HG02763 (cell line): ENCODE measurements around the gene DLGAP1.

Experiments
- ATAC-seq: cut with Tn5 transposase; IDR thresholded peaks from one replicate; pipeline ENCODE4 v1.9.1; 2021; ENCODE audit warnings: mild to moderate bottlenecking, moderate library complexity; ENCODE audit not compliant: unreplicated experiment

The DLGAP1 gene

DNA sequence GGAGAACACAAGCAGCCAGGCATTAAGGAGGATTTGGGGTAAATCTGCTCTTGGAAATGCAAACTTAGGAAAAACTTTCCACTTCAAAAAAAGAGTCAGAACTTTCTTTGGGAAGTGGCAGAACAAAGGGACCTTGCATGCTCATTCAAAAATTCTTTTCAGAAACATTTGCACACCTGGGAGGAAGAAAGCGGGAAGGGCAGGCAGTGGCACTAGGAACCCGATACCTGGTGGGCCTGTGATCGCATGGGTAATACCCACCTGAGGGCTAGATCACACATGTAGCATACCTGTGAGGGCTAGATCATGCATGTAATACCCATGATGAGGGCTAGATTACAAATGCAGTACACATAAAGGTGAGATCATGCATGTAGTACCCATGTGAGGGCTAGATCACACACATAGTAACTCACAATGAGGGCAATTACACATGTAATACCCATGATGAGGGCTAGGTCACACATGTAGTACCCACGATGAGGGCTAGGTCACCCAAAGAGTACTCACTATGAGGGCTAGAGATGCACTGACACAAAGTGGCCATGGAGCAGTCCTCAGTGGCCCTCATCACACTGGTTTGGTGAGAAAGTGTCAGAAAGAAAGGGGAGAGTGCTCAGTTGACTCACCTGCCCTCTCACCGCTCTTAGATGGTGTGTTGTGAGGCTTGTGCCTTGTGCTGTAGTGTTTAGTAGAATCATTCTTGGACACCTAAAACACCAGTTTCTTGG is 212.5 kb downstream of the DLGAP1 start:
- ATAC-seq = no peak

DNA sequence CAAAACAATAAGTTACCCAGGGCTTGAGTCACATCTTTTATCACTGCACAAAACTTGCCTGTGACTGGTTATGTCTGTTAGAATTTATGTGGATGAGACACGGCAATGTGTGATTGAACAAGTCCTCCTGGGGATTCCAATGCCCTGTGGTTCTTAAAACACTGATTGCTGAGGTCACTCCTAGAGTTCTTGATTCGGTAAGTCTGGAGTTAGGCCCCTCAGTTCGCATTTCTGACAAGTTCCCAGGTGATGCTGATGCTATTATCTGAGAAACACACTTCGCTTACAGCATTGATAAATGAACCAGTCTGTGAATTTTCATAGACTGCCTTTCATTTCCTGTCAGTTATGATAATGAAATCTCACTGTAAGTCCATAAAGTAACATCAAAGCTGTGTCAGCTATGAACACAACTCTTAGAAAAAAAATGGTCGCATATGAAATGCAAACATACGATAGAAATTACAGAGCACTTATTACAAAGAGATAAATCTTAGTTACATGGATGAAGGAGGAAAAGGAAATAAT is 214.0 kb downstream of the DLGAP1 start:
- ATAC-seq = no peak

DNA sequence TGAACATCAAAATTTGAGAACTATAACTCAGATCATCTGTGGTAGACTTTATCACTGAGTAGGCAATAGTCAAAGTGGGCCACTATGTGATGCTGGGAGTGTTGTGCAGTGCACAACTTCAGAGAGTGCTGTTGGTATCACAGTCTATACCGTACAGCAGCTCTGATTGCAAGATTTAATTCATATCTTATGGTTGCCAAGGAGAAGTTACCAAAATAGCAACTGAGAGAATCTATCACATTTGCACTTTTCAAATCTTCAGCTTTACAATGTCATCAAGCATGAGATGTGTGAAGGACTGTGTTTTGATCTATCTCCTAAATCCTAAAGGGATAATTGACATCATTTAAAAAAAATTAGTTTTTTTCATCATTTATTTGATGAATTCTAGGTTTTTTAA is 216.1 kb downstream of the DLGAP1 start:
- ATAC-seq = no peak

DNA sequence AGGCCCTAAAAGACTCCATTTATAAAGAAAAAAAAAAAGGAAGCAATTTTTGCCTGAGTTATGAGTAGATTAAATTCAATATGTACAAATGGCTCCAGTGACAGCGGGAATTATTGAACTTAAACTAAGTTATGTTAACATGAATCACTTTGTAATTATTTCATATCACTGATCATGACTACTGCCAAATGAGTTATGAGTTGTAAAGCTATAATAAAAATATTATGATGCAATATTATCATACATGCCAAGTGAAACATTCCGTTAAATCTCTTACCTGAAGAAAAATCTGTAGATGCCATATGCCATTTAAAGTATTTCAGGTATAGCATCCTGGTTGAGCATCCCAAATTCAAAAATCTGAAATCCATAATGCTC is 217.5 kb downstream of the DLGAP1 start:
- no peak for ATAC-seq

DNA sequence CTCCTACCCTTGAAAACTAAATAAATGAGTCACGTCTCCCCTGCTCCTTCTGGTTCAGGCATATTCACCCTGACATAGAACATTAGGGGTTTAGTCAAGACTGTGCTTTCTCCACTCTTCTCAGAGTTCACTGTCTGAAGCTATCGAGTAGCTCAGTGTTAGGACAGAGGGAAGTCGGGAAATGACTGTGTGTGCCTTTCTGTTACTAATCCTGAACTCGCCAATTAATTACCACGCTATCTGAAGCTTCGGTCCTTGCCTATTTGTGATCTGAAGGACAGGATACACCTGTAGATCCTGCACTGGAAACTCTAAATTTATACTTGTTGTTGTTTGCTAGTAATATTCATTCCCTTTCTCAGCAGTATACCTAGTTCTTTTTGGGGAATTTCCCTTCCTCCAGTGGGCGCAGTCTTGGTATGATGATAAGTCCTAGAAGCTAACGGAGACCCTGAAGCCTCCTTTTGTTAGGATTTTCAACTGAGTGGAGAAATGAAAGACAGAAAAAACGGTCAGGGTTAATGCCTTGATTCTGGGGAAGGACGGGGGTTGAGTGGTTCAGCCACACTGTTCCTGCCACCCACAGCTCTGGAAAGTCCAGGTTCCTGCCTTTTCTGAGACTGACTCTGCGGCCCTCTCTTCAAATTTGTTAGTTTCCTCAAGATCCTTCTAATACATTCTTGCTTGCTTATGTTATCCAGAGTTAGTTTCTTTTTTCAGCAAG is 218.0 kb downstream of the DLGAP1 start:
- no peak for ATAC-seq

DNA sequence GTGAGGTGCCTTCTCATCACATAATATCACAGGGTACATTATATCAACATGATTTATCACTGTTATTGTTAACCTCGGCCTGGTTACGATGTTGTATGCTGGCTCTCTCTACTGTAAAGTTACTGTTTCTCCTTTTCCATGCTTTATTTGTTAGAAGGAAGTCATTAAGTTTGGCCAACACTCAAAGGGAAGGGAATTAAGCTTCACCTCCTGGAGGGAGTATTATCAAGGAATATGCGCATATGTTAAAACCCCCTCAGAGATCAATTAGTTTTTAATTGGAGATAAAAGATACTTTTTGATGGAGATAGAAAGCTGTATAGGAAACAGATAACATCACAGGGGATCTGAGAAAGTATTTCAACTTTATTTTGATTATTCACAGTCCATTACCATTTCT is 221.6 kb downstream of the DLGAP1 start:
- ATAC-seq = no peak

DNA sequence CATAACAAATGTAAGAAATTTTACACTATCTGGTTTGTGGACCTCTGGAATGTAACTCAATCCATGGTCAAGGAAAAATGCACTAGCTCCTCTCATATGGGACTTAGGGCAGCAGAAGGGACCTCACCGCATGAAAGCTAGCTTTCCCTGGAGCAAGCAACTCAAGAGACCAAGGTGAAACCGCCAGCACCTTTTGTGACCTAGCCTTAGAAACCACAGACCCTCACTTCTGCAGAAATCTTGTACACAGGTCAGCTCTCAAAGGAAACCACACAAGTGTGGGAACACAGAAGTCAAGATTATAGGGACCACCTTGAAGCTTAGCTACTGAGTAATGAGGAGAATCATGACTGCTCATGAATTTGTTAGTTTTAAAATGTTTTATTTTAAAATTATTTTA is 222.5 kb downstream of the DLGAP1 start:
- no peak for ATAC-seq

DNA sequence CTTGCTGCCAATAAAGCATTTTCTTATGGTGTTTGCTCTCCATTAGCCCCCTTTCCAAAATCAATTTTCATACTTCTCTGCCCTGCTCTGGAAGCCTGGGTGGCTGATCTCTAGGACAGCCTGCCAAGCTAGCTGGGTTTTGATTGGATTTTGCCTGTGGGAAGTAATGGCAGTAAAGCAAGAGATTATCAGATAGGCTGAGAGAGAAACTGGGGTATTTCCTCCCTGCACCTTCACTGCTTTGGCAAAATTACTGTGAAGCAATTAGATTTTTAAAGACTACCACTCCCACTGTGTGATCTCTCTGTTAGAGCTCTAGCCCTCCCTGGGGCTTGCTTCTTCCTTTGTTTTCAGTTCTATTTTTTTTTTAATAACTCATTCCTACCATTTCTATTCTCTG is 223.8 kb downstream of the DLGAP1 start:
- ATAC-seq = no peak

DNA sequence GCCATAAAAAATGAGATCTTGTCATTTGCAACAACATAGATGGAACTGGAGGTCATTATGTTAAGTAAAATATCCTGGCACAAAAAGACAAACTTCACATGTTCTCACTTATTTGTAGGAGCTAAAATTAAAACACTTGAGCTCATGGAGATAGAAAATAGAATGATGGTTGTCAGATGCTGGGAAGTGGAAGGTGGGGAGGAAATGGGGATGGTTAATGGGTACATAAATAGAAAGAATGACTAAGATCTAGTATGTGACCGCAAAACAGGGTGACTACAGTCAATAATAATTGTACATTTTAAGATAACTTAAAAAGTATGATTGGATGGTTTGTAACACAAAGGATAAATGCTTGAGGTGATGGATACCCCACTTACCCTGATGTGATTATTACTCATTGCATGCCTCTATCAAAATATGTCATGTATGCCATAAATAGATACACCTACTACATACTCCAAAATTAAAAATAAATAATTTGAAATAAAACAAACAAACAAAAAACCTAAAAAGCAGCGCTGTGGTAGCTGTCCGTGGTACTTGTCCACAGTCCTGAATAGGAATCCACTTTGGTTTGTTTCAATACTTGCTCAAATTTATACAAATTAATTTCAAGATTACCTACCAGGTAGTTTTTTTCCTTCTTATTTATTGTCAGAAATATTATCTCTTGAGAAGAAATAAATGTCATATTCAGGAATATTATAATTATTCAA is 224.5 kb downstream of the DLGAP1 start:
- no peak for ATAC-seq

DNA sequence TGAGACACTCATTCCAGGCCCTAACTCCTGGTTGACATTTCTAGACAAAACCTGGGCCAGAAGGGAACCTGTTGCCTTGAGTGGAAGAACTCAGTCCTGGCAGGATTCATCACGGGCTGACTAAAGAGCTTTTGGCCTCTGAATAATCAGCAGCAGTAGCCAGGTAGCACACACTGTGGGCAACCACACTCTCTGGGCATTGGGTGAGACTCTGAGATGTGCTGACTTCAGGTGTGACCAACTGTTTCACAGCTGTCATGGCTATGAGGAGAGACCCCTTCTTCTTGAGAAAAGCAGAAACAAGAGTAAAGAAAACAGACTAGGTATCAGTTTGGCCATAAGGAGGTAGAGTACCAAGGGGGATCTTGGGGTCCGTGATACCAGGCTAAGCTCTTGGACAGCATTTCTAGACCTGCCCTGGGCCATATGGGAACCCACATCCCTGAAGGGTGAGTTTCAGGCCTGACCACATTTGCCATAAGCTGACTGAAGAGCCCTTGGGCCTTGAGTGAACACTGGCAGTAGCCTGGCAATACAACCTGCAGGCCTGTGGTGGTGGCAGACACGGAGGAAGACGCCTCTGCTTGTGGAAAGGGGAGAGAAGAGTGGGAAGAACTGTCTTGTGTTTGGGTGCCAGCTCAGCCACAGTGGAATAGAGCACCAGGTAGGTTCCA is 230.9 kb downstream of the DLGAP1 start:
- no peak for ATAC-seq

DNA sequence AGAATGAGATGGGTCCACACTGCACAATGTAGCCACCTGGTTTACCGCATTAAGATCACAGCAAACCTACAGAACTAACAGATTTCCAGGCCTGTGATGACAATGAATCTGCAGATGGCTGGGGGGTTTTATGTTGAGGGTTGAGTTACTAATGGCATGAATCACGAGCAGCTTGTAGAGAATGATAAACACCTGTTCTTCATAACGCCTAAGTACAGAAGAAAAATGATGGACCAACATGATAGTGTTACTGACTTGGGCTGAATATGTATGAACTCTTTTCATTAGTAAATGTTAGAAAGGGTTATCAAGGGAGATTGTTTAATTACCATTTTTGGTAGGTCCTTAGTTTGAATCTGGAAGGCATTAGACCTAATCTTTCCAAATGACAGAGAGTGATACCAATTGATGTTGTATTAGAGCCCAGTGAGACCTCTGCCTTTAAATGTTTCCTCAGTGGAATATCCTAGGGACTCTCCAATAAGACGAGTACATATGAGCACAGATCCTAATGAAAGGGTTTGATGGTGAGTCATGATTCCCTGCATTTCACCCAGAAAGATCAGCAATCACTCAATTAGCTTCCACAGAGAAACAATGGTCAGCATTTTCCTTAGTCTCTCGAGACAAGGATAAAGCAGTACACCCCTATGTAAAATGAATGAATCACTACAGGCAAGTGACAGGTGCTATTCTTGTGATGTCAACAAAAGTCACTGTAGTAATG is 243.8 kb downstream of the DLGAP1 start:
- no peak for ATAC-seq

DNA sequence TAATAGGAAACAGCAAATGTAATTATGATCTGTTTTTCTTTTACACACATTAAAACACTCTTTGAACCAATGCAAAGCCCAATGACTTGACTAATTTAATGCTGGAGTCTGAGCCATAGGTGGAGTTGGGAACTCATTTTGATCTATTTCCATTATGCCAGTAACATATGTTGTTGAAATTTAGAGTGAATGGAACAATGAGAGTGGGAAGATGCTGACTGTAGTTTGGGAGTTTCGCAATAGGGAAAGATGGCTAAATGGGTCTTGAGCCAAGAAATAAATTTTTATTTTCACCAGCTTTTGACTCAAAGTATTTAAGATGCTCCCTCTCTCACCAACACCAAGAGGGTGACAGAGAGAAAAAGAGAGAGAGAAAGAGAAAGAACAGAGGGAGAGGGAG is 246.7 kb downstream of the DLGAP1 start:
- ATAC-seq = no peak

DNA sequence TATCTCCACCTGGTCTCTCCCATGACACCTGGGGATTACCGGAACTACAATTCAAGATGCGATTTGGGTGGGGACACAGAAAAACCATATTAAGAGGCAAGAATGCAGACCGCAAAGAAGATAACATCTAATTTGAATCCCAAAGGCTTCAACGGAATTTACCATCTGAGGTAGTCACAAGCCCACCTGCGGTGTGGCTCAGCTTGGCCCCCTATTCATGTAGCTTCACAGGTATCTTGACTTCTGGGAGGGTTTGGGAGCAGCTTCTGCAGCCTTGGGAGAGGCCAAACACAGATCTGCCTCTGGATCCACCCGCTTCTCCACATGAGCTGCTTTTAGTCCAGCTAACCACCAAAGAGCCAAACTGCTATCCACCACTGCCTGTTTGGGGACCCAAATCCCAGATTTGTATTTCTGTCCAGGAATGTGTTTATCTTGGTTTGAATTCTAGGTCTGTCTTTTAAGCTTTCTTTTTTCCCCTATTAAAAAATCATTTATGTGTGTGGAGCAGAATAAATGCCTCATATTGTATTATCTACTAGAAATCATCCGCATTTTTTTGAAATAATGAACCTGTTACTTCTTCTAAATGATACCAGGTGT is 247.6 kb downstream of the DLGAP1 start:
- no peak for ATAC-seq

DNA sequence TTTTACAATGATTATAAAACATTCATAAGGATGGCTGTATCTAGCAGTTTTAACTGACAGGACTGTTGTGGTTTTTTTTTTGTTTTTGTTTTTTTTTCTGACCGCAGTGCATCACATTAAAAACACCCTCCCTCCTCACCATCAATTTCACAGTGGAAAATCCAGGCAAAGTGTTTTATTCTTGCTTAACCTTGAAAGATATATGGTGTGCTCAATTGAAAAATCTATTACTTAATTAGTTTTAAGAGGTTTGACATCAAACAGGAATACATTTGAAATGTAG is 250.7 kb downstream of the DLGAP1 start:
- ATAC-seq = no peak

DNA sequence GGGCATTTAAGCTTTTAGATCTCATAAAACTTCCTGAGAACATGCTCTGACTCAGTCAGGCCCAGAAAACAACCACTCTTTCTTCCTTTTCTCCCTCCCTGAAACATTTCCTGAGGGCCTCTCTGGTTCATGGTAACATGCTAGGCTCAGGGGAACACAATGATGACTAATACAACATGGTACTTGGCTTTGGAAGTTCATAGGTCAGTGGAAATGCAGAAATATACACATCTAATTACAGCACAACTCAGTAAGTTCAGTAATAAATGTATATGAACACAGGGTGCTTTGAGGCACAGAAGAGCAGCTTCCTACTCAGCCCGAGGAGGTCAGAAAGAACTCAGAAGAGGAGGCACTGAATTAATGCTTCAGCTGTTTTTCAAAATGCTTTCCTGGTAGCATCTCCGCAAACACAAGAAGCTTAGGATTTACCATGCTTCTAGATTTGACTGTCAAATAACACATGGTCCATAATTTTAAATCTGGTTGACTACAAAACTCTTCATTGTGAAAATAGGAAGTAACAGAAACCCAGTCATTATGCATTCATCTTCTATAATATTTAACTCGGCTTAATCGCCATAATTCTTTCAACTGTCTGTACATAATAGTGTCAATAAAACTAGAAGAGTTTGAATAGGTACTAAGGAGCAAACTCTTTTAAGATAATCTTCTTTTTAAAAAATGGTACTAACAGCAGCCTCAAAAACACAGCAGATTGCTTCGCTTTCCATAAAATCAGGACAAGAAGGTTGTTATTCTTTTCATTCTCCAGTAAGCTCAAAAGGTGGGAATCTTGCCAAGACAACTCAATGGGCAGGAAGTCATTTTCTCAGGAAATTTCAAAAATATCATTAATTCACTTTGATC is 251.3 kb downstream of the DLGAP1 start:
- no peak for ATAC-seq

DNA sequence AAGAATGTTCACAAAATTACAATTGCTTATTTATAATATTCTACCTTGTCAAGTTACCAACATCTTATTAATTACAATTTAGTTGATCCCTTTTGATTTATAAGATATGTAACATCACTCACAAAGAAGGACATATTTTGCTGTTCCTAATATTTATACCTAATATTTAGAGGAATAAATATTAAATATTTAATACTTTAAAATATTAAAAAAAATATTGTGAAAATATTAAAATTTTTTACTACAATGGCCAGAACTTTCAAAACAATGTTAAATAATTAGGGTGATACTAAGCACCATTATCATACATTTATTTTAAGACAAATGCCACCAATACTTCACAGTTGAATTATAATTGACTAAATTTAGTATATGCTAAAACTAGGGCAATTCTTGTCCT is 254.7 kb downstream of the DLGAP1 start:
- no peak for ATAC-seq

DNA sequence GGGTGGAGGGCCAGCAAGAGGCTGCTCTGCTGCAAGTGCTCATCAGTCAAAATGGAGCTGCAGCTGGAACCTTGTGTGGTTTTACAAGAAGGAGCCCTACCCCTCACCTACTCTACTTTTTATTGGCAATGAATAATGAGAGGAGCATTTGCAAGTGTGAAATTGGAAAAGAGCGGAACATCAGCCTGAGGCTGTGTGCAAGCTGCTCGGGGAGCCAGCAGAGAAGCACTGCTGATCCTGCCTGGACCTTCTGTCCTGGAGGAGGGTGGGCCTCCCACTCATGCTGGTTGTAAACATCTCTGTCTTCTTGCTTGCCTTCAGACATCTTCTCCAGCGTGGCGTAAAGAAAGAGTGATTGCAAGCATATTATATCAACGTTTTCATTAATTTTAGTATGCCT is 256.2 kb downstream of the DLGAP1 start:
- no peak for ATAC-seq

DNA sequence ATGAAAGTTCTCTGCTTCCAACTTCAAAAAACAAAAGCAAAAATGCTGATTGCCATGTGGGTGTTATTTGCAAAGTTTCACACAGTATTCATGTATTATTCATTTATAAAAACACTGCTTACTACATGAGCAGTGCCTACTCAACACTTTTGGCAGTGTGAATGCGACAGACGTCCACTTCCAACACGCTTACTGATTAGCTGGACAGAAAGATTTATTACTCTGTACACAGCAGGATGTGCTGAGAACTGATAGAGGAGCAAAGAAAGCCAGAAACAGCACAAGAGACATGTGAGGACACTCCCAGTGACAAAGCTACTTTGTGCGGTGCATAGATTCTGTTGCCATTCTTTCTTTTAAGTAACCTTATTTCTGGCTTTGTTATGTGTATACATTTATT is 258.8 kb downstream of the DLGAP1 start:
- no peak for ATAC-seq

DNA sequence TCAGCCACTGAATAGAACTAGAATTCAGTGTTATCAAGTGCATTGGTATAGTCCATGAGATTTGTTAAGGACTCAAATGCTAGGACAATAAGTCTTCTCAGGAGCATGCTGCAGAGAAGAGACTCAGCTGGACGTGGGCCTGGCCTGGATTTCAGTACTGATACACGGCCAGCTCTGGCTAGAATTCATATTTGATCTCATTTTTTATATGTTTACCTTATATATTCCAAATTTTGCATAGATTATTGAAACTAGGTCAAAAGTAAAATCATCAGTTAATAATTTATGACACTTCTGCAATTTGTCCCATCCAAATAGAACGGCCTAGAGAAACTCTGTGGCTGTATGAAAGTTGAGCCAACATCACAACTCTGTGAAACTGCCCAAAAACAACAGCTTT is 262.0 kb downstream of the DLGAP1 start:
- no peak for ATAC-seq
